Prostate gland (tissue), 2 donors: ENCODE measurements around the gene RDX. TPM values are rescaled to one million over a fixed set of nuclear protein-coding genes. Genes with fewer than 3 reads are reported as not detected.

Source experiments
- DNase-seq: peaks from one replicate; pipeline ENCODE4 v3.0.0-alpha.2; 2019; ENCODE audit warnings: low spot score
- H3K27ac ChIP-seq, 2 donors: fragments of 200-600 bp; sonication (generic); 2 replicates each; pipeline ENCODE4 v1.5.1; 2017 to 2019
- H3K27me3 ChIP-seq: fragments of 200-600 bp; sonication (generic); replicated peaks from 2 replicates; pipeline ENCODE4 v1.5.1; 2019; ENCODE audit not compliant: insufficient read depth
- H3K36me3 ChIP-seq, 2 donors: fragments of 200-600 bp; sonication (generic); 1 replicate in 1 of 2; 2 replicates in 1 of 2; pipeline versions ENCODE4 v1.5.1 to v1.8.1; 2017 to 2019
- H3K4me1 ChIP-seq: fragments of 200-600 bp; sonication (generic); replicated peaks from 2 replicates; pipeline ENCODE4 v1.5.1; 2019
- H3K4me3 ChIP-seq, 2 donors: fragments of 200-600 bp; sonication (generic); 2 replicates each; pipeline ENCODE4 v1.5.1; 2017 to 2019
- H3K9me3 ChIP-seq: fragments of 200-600 bp; sonication (generic); 2 replicates; pipeline ENCODE4 v1.5.1; 2017
- CTCF ChIP-seq, 4 experiments: fragments of 200-600 bp in 2 of 4; fragments of 450-650 bp in 2 of 4; sonication (generic) in 2 of 4; IDR thresholded peaks; 1 replicate in 3 of 4; 2 replicates in 1 of 4; pipeline ENCODE4 v1.5.1; 2016 to 2019; ENCODE audit warnings: antibody characterized with exemption in 4 of 4, mild to moderate bottlenecking in 2 of 4, moderate library complexity in 2 of 4
- POLR2A ChIP-seq: fragments of 450-650 bp; IDR thresholded peaks from one replicate; pipeline ENCODE4 v1.6.1; 2016; ENCODE audit warnings: antibody characterized with exemption, mild to moderate bottlenecking
- POLR2AphosphoS5 ChIP-seq: sonication (generic); formaldehyde crosslinking; IDR thresholded peaks from one replicate; pipeline ENCODE4 v1.6.1; 2017; ENCODE audit warnings: antibody characterized with exemption
- WGBS: methylation state at CpG from one replicate; pipeline ENCODE4 v1.1.5; 2018; 5-methylcytosine and 5-hydroxymethylcytosine counted together
- intact Hi-C: fragments of 100-400 bp; cut with DNase I; formaldehyde crosslinking; loops from one replicate; pipeline ENCODE4 v1.14.2; 2022
- total RNA-seq, 2 donors: library from RNA; depleted of rRNA; stranded (reverse); fragments of >200 nt; gene quantifications; one replicate each; pipeline ENCODE4 v1.1.0, GENCODE V29; 2016

Gene RDX
- total RNA-seq, 2 donors from 2014 or later = 45.4 to 136 TPM

GRCh38 chr11:110186867-110187266 is 109.5 kb downstream of the RDX start:
- Histone ChIP-seq H3K27ac (no peak overlapping the region), H3K4me3 (no peak overlapping the region), H3K27me3 (no peaks in the 10 kb centered on the region), H3K4me1 (no peaks in the 10 kb centered on the region), H3K9me3 (no peaks in the 10 kb centered on the region), H3K36me3 (no peaks in the 10 kb centered on the region)
- no peak for TF ChIP-seq POLR2A
- TF ChIP-seq CTCF (IDR thresholded peaks at IDR 0.05) = no peak
- TF ChIP-seq POLR2AphosphoS5 = no peak
- 61% methylated on average over 4 of the region's 4 CpGs for WGBS
- intact Hi-C loops = no loop called here
- no peak for DNase-seq

GRCh38 chr11:110186456-110186855 is 110.0 kb downstream of the RDX start:
- Histone ChIP-seq H3K36me3 (no peaks in the 10 kb centered on the region), H3K4me1 (no peaks in the 10 kb centered on the region), H3K9me3 (no peaks in the 10 kb centered on the region), H3K27me3 (no peaks in the 10 kb centered on the region), H3K27ac (no peak overlapping the region), H3K4me3 (no peak overlapping the region)
- no peak for DNase-seq
- 96% methylated on average over 5 of the region's 5 CpGs for WGBS
- TF ChIP-seq POLR2A = no peak
- TF ChIP-seq CTCF (IDR thresholded peaks at IDR 0.05) = no peak
- TF ChIP-seq POLR2AphosphoS5 = no peak
- intact Hi-C loops = no loop called here

GRCh38 chr11:110185599-110185998 is 110.8 kb downstream of the RDX start:
- no peak overlapping the region for H3K27ac ChIP-seq
- no peak for DNase-seq
- H3K4me1 ChIP-seq = no peaks in the 10 kb centered on the region
- no peaks in the 10 kb centered on the region for H3K27me3 ChIP-seq
- intact Hi-C loops = no loop called here
- TF ChIP-seq POLR2A (no peak), POLR2AphosphoS5 (no peak), CTCF (IDR thresholded peaks at IDR 0.05) (no peak)
- WGBS = 79% methylated on average over 7 of the region's 7 CpGs
- H3K36me3 ChIP-seq = no peaks in the 10 kb centered on the region
- H3K4me3 ChIP-seq = no peak overlapping the region
- H3K9me3 ChIP-seq = no peaks in the 10 kb centered on the region

DNA sequence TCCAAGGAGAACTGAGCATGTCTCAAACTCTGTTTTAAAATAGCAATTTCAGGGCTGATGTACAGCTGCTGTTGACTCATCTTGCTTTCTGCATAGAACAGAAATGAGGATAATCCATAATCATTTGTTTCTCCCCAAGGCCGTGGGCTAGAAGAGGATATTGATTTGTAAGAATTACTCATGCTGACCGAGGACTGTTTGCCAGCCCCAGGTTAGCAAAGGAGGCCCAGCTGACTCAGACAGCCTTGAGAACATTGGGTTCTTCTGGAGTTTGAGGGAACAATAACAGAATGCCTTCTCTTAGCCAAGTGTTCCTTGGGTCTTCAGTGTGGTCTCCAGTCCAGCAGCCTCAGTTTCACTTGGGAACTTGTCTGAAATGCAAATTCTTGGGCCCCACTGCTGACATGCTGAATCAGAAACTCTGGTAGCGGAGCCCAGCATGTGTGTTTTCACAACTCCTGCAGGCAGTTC is 111.3 kb downstream of the RDX start:
- Histone ChIP-seq H3K27ac (no peak overlapping the region), H3K9me3 (no peaks in the 10 kb centered on the region), H3K27me3 (no peaks in the 10 kb centered on the region), H3K36me3 (no peaks in the 10 kb centered on the region), H3K4me3 (no peak overlapping the region), H3K4me1 (no peaks in the 10 kb centered on the region)
- no peak for TF ChIP-seq POLR2A
- TF ChIP-seq POLR2AphosphoS5 = no peak
- no peak for TF ChIP-seq CTCF (IDR thresholded peaks at IDR 0.05)
- WGBS = 83% methylated on average over 3 of the region's 3 CpGs
- intact Hi-C loops = no loop called here
- no peak for DNase-seq

DNA sequence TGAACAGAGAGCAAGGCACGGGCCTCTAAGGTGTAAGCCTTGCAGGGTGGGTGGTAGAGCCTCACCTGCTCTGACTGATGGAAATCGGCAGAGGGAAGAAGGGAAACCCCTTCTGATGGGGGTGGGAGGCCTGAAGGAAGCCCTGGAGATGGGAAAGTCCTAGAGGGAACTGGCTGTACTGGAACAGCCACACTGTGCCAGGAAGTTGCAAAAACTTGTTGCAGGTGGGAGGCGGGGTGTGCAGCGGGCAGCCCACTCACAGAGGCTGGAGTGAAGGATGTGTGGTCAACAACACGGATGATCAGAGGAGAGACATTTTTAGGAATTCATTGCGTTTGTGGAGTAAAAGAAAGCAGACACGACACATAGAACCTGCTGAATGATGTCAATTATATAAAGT is 112.0 kb downstream of the RDX start:
- H3K9me3 ChIP-seq = no peaks in the 10 kb centered on the region
- no peak overlapping the region for H3K27ac ChIP-seq
- WGBS = 77% methylated on average over 7 of the region's 7 CpGs
- intact Hi-C loops = no loop called here
- DNase-seq = no peak
- H3K36me3 ChIP-seq = no peaks in the 10 kb centered on the region
- H3K4me3 ChIP-seq = no peak overlapping the region
- H3K27me3 ChIP-seq = no peaks in the 10 kb centered on the region
- TF ChIP-seq POLR2AphosphoS5 (no peak), POLR2A (no peak), CTCF (IDR thresholded peaks at IDR 0.05) (no peak)
- no peaks in the 10 kb centered on the region for H3K4me1 ChIP-seq
